HepG2 (cell line): ENCODE measurements around the gene THOP1. TPM values are rescaled to one million over a fixed set of nuclear protein-coding genes. Genes with fewer than 3 reads are reported as not detected.

Experiments used
- ATAC-seq: fragments of 200-7000 bp; cut with Tn5 transposase; 3 replicates; pipeline ENCODE4 v1.9.1; 2020; ENCODE audit warnings: mild to moderate bottlenecking, moderate library complexity
- BruUV-seq: library from RNA; stranded (reverse); fragments of 400-500 nt; replicated peaks from 2 replicates; lab custom pipeline; 2021; lab: Mats Ljungman, UMichigan
- CTCF ChIA-PET: fragments of 300-600 bp; formaldehyde crosslinking; extraction: SDS; loops from one replicate; lab custom pipeline; 2021; ENCODE audit warnings: low total read pairs, inconsistent platforms, low intra/inter-chr PET ratio; lab: Yijun Ruan, JAX
- POLR2A ChIA-PET: fragments of 350-600 bp; sonication (Branson Sonifier 250); formaldehyde crosslinking; loops from one replicate; lab custom pipeline; 2020; ENCODE audit warnings: antibody characterized with exemption, inconsistent platforms; lab: Yijun Ruan, JAX
- DNase-seq: peaks from one replicate; pipeline ENCODE4 v3.0.0-alpha.2; 2015; ENCODE audit warnings: low spot score
- FAIRE-seq: peaks from 3 replicates; lab custom pipeline; 2011; peaks lifted over from hg19 to GRCh38; lab: Jason Lieb, UNC
- H2AFZ ChIP-seq: one replicate; pipeline ENCODE4 v1.6.1; 2011; ENCODE audit warnings: low read length, inconsistent platforms
- H3K27ac ChIP-seq: fragments of 300-600 bp; 3 replicates; pipeline ENCODE4 v1.8.0; 2011; ENCODE audit warnings: mixed run types, mild to moderate bottlenecking, mixed read lengths, low read length, inconsistent platforms; ENCODE audit not compliant: insufficient read depth; ENCODE audit errors: extremely low read length
- H3K27me3 ChIP-seq, 2 experiments: fragments of 200-600 bp in 1 of 2; 2 replicates in 1 of 2; 3 replicates in 1 of 2; pipeline versions ENCODE4 v1.6.0 to v1.8.0; 2011; ENCODE audit warnings: low read length in 2 of 2, mild to moderate bottlenecking in 2 of 2, moderate library complexity in 2 of 2, inconsistent platforms in 1 of 2; ENCODE audit not compliant: insufficient read depth in 2 of 2, control insufficient read depth in 1 of 2
- H3K36me3 ChIP-seq, 2 experiments: fragments of 200-600 bp in 1 of 2; replicated peaks in 1 of 2; 2 replicates in 1 of 2; 3 replicates in 1 of 2; pipeline versions ENCODE4 v1.5.1 to v1.8.0; 2011; ENCODE audit warnings: low read length in 2 of 2, inconsistent platforms in 1 of 2; ENCODE audit not compliant: insufficient read depth in 2 of 2, control insufficient read depth in 1 of 2
- H3K4me1 ChIP-seq: 2 replicates; pipeline ENCODE4 v1.5.1; 2012; ENCODE audit warnings: low read length, inconsistent platforms; ENCODE audit not compliant: insufficient read depth
- H3K4me2 ChIP-seq: 2 replicates; pipeline ENCODE4 v1.6.0; 2011; ENCODE audit warnings: low read depth, low read length, inconsistent platforms
- H3K4me3 ChIP-seq, 3 experiments: fragments of 200-600 bp in 1 of 3; sonication (generic), shearing (Covaris generic) in 1 of 3; replicated peaks in 1 of 3; 2 replicates each; pipeline ENCODE4 v1.5.1; 2011 to 2016; ENCODE audit warnings: low read length in 3 of 3, inconsistent platforms in 2 of 3, low read depth in 2 of 3, mild to moderate bottlenecking in 2 of 3, control low read depth in 1 of 3, mixed read lengths in 1 of 3; ENCODE audit not compliant: insufficient read depth in 1 of 3
- H3K79me2 ChIP-seq: one replicate; pipeline ENCODE4 v1.6.1; 2011; ENCODE audit warnings: low read length, inconsistent platforms; ENCODE audit not compliant: insufficient read depth
- H3K9ac ChIP-seq: 2 replicates; pipeline ENCODE4 v1.6.0; 2011; ENCODE audit warnings: mild to moderate bottlenecking, low read depth, low read length, inconsistent platforms; ENCODE audit not compliant: insufficient read depth
- H3K9me3 ChIP-seq: 2 replicates; pipeline ENCODE4 v1.5.1; 2012; ENCODE audit warnings: mild to moderate bottlenecking, low read length
- H4K20me1 ChIP-seq: 2 replicates; pipeline ENCODE4 v1.6.0; 2011; ENCODE audit warnings: inconsistent platforms, mild to moderate bottlenecking, low read length, moderate library complexity; ENCODE audit not compliant: insufficient read depth
- AHR ChIP-seq: IDR thresholded peaks from 2 replicates; pipeline ENCODE4 v1.6.1; 2018; ENCODE audit warnings: missing genetic modification reagents, missing compliant biosample characterization
- CCAR2 ChIP-seq: fragments of 200-400 bp; formaldehyde crosslinking; optimal IDR thresholded peaks from 2 replicates; pipeline ENCODE3; 2018; ENCODE audit warnings: low read depth, mild to moderate bottlenecking, low read length, moderate library complexity
- PAWR ChIP-seq: sonication (generic); formaldehyde crosslinking; IDR thresholded peaks from 2 replicates; pipeline ENCODE4 v1.4.0; 2020; ENCODE audit warnings: missing genetic modification reagents, mild to moderate bottlenecking, borderline replicate concordance
- PHF20 ChIP-seq: sonication (generic); formaldehyde crosslinking; IDR thresholded peaks from 2 replicates; pipeline ENCODE4 v1.5.0; 2020; ENCODE audit warnings: mild to moderate bottlenecking, missing genetic modification reagents
- RAD51 ChIP-seq: fragments of 450-650 bp; IDR thresholded peaks from 2 replicates; pipeline ENCODE4 v1.6.1; 2016; ENCODE audit warnings: borderline replicate concordance
- RFXAP ChIP-seq: sonication (generic); formaldehyde crosslinking; IDR thresholded peaks from 2 replicates; pipeline ENCODE4 v1.4.0; 2020; ENCODE audit warnings: missing genetic modification reagents, borderline replicate concordance
- ZNF362 ChIP-seq: sonication (generic); formaldehyde crosslinking; IDR thresholded peaks from 2 replicates; pipeline ENCODE4 v1.4.0; 2020; ENCODE audit warnings: missing genetic modification reagents, mild to moderate bottlenecking, borderline replicate concordance
- WGBS: methylation state at CpG from one replicate; pipeline ENCODE4 v1.1.6; 2017; ENCODE audit warnings: low lambda C conversion rate; 5-methylcytosine and 5-hydroxymethylcytosine counted together
- in situ Hi-C: cut with HindIII; loops from 2 replicates; pipeline ENCODE4 v1.10.0; 2017; ENCODE audit warnings: low pct_unique_long_range_greater_than_20kb; ENCODE audit not compliant: extremely low pct_ligation_motif_present
- intact Hi-C: fragments of 100-400 bp; cut with micrococcal nuclease; formaldehyde crosslinking; loops from one replicate; pipeline ENCODE4 v1.10.0; 2022; ENCODE audit not compliant: unreplicated experiment
- polyA plus RNA-seq, 8 experiments: library from polyadenylated mRNA; depleted of rRNA in 3 of 8; stranded (reverse) in 7 of 8; unstranded in 1 of 8; fragments of >200 nt; fragmentation: Illumina TruSeq in 4 of 8; extraction: Trizol in 4 of 8; gene quantifications; 2 replicates each; pipeline versions ENCODE4 v1.2.1 to v1.2.3, GENCODE V29; 2011 to 2016; ENCODE audit warnings: low read depth in 4 of 8, missing spikeins in 1 of 8, mixed read lengths in 1 of 8; ENCODE audit not compliant: insufficient read depth in 1 of 8
- total RNA-seq, 5 experiments: library from RNA; depleted of rRNA; stranded (reverse); fragments of >200 nt; fragmentation: Illumina TruSeq; extraction: Trizol; gene quantifications; 2 replicates each; pipeline ENCODE4 v1.2.3, GENCODE V29; 2016; ENCODE audit warnings: low read depth in 1 of 5
- TF ChIP-seq, protein P1 (sequence below): sonication (generic); formaldehyde crosslinking; IDR thresholded peaks from 2 replicates; pipeline ENCODE4 v1.4.0; 2020; ENCODE audit warnings: missing genetic modification reagents
- TF ChIP-seq, protein P2 (sequence below): sonication (generic); formaldehyde crosslinking; IDR thresholded peaks from 2 replicates; pipeline ENCODE4 v1.5.1; 2020; ENCODE audit warnings: mild to moderate bottlenecking, missing genetic modification reagents, borderline replicate concordance

THOP1 gene
- total and polyA plus RNA-seq, 2 of the 13 experiments (the other 11 are each of a cell fraction or from before 2014, with no cell fraction given), result 74.4 to 116 TPM

GRCh38 chr19:2790557-2791271, 5.4 kb downstream of the THOP1 start (continued):
- TF ChIP-seq RAD51, result no peak

DNA sequence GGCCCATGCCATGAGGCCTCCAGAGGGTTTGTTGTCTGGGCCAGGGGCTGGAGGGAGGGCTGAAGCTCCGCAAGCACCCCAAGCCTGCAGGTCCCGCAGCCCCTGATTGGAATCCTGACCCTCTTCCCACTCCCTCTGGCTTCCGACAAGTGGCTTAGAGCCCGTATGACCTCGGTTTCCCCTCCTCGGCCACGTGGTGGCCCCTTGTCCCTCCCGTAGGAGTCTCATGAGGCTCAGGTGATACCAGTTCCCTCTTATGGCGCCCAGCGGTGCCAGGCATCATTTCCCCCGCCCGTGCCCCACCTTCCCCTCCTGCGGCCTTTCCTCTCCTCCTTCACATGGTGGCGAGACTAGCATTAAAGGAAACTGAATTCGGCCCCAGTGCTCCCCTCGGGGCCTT, 6.1 kb downstream of the THOP1 start:
- ATAC-seq (peak; percentile 10; the same call in 2 of the 3 replicates), DNase-seq (no peak), FAIRE-seq (no peak)
- Histone ChIP-seq H3K79me2 (peaks cover 25% of the 10 kb centered on the region), H3K27me3 (no peaks in the 10 kb centered on the region), H3K27ac (no peak overlapping the region), H3K9me3 (no peaks in the 10 kb centered on the region), H3K4me3 (peak overlapping the region in 1 of 3 experiments; percentile 35; a peak in 1 of 6 replicates), H2AFZ (no peak overlapping the region), H4K20me1 (peaks cover 15% of the 10 kb centered on the region), H3K9ac (no peak overlapping the region), H3K4me2 (peak overlapping the region; percentile 61; the same call in 1 of the 2 replicates), H3K4me1 (peaks cover 52% of the 10 kb centered on the region), H3K36me3 (peaks cover 17 to 45% of the 10 kb centered on the region in 2 experiments)
- intact Hi-C loops (no loop called here), in situ Hi-C loops (no loop called here)
- POLR2A ChIA-PET, result interaction anchor here (0.9 kb wide), 1 partner anchor 16 kb away, joined by 3 read pairs; no protein-coding TSS in a partner anchor
- CTCF ChIA-PET, result no interaction called here
- 94% methylated on average over 15 of the region's 16 CpGs for WGBS
- TF ChIP-seq PAWR (CRISPR knock-in tag) (no peak), PHF20 (CRISPR knock-in tag) (0 out of 2 replicates have a peak, but pooled peaks have one; percentile 9)
- no TSS peak for BruUV-seq

GRCh38 chr19:2791876-2792275, 6.6 kb downstream of the THOP1 start:
- 93% methylated on average over 16 of the region's 16 CpGs for WGBS
- in situ Hi-C loops (no loop called here), intact Hi-C loops (no loop called here)
- Histone ChIP-seq H3K36me3 (peaks cover 20 to 49% of the 10 kb centered on the region in 2 experiments), H2AFZ (no peak overlapping the region), H3K27me3 (no peaks in the 10 kb centered on the region), H3K79me2 (peaks cover 23% of the 10 kb centered on the region), H3K9me3 (no peaks in the 10 kb centered on the region), H4K20me1 (peaks cover 15% of the 10 kb centered on the region), H3K4me1 (peaks cover 47% of the 10 kb centered on the region), H3K4me3 (no peak overlapping the region), H3K27ac (no peak overlapping the region), H3K4me2 (no peak overlapping the region), H3K9ac (no peak overlapping the region)
- BruUV-seq, result no TSS peak
- ATAC-seq (no peak), DNase-seq (no peak), FAIRE-seq (no peak)
- ChIA-PET CTCF (no interaction called here), POLR2A (no interaction called here)
- TF ChIP-seq AHR (CRISPR knock-in tag), result no peak
- TF ChIP-seq CCAR2, result no peak
- TF ChIP-seq RFXAP, result no peak
- TF ChIP-seq, protein P1, sequence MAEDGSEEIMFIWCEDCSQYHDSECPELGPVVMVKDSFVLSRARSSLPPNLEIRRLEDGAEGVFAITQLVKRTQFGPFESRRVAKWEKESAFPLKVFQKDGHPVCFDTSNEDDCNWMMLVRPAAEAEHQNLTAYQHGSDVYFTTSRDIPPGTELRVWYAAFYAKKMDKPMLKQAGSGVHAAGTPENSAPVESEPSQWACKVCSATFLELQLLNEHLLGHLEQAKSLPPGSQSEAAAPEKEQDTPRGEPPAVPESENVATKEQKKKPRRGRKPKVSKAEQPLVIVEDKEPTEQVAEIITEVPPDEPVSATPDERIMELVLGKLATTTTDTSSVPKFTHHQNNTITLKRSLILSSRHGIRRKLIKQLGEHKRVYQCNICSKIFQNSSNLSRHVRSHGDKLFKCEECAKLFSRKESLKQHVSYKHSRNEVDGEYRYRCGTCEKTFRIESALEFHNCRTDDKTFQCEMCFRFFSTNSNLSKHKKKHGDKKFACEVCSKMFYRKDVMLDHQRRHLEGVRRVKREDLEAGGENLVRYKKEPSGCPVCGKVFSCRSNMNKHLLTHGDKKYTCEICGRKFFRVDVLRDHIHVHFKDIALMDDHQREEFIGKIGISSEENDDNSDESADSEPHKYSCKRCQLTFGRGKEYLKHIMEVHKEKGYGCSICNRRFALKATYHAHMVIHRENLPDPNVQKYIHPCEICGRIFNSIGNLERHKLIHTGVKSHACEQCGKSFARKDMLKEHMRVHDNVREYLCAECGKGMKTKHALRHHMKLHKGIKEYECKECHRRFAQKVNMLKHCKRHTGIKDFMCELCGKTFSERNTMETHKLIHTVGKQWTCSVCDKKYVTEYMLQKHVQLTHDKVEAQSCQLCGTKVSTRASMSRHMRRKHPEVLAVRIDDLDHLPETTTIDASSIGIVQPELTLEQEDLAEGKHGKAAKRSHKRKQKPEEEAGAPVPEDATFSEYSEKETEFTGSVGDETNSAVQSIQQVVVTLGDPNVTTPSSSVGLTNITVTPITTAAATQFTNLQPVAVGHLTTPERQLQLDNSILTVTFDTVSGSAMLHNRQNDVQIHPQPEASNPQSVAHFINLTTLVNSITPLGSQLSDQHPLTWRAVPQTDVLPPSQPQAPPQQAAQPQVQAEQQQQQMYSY (CRISPR knock-in tag), result no peak
- TF ChIP-seq, protein P2, sequence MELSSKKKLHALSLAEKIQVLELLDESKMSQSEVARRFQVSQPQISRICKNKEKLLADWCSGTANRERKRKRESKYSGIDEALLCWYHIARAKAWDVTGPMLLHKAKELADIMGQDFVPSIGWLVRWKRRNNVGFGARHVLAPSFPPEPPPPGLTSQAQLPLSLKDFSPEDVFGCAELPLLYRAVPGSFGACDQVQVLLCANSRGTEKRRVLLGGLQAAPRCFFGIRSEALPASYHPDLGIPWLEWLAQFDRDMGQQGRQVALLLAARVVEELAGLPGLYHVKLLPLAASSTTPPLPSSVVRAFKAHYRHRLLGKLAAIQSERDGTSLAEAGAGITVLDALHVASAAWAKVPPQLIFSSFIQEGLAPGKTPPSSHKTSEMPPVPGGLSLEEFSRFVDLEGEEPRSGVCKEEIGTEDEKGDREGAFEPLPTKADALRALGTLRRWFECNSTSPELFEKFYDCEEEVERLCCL (CRISPR knock-in tag), result no peak
- no peak for TF ChIP-seq ZNF362 (CRISPR knock-in tag)
